Measurements from ENCODE around the gene ZIC2. TPM values are rescaled to one million over a fixed set of nuclear protein-coding genes. Genes with fewer than 3 reads are reported as not detected.
A peak's percentile ranks its signal among the peaks of the same experiment; 100 is the strongest.

Gene ZIC2
- total and polyA plus RNA-seq, 2 experiments from 2014 or later: not detected

DNA sequence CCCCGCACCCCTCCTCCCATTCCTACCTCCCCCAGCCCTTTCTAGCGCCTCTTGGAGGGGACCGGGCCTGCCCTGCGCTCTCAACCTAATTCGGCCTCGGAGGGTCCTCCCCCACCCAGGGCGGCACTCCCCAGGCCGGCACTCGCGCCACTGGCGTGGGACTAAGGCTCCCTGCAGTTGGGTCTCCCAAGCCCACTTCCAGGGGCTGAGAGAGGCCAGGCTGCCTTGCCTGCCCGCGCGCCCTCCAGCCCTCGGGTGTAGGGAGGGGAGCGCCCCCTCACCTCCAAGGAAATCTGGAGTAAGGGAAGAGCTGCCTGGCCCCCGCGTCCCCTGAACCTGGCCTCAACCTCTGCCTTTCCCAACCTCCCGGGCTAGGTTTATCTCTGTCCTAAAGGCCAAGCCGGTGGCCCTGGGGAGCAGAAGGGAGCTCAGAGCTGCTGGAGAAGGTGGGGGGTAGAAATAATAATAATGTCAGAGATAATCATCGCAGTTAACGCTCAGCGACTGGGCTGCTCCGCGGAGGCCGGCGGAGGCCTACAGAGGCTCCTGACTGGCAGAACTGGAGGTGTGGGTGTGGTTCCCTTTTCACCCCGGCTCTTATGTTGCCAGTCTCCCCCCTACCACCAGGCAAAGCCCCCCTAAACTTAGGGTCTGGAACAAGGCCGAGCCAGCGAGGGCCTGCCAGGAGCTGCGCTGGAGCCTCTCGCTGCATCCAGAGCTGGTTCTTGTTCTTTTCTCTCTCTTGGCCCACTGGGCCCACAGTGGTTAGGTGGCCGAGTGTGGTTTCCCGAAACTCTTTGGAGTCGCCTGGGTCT, 9.6 kb downstream of the ZIC2 start:
- Histone ChIP-seq H3K79me2 (ENCODE audit: insufficient read depth) (no peaks in the 10 kb centered on the region), H4K20me1 (ENCODE audit: insufficient read depth) (no peaks in the 10 kb centered on the region), H3K36me3 (ENCODE audit: low read depth) (no peaks in the 10 kb centered on the region), H3K4me1 (ENCODE audit: insufficient read depth) (no peaks in the 10 kb centered on the region), H3K9me2 (ENCODE audit: insufficient read depth) (no peaks in the 10 kb centered on the region), H3K27me3 (replicated peaks; ENCODE audit: insufficient read depth) (peaks cover 98% of the 10 kb centered on the region), H3K4me3 (no peak overlapping the region), H3K9ac (no peak overlapping the region), H3F3A (ENCODE audit: insufficient read depth) (0 out of 2 replicates have a peak, but pooled peaks cover 9% of the 10 kb centered on the region), H3K9me3 (ENCODE audit: low read depth) (no peaks in the 10 kb centered on the region), H3K27ac (no peak overlapping the region), H3K4me2 (ENCODE audit: unreplicated experiment) (no peak overlapping the region), H2AFZ (no peak overlapping the region)
- in situ Hi-C loops (cut with MboI): no loop called here
- DNase-seq: no peak
- 20 to 22% methylated on average over 33 to 35 of the region's 35 CpGs for WGBS, 2 experiments (ENCODE audit: low coverage in 1 of 2, low lambda C conversion rate in 2 of 2, missing lambda C conversion rate in 2 of 2)
- TF ChIP-seq EZH2 (IDR thresholded peaks at IDR 0.05; ENCODE audit: insufficient read depth, poor library complexity, severe bottlenecking) (no peak), EZH2phosphoT487 (IDR thresholded peaks at IDR 0.05; ENCODE audit: insufficient read depth, low read depth) (no peak)

- Histone ChIP-seq H3K9me3 (ENCODE audit: low read depth) (no peaks in the 10 kb centered on the region), H3F3A (ENCODE audit: insufficient read depth) (0 out of 2 replicates have a peak, but pooled peaks cover 9% of the 10 kb centered on the region), H3K4me1 (ENCODE audit: insufficient read depth) (no peaks in the 10 kb centered on the region), H3K9ac (no peak overlapping the region), H3K79me2 (ENCODE audit: insufficient read depth) (no peaks in the 10 kb centered on the region), H3K4me2 (ENCODE audit: unreplicated experiment) (no peak overlapping the region), H4K20me1 (ENCODE audit: insufficient read depth) (no peaks in the 10 kb centered on the region), H3K36me3 (ENCODE audit: low read depth) (no peaks in the 10 kb centered on the region), H3K27ac (no peak overlapping the region), H2AFZ (no peak overlapping the region), H3K9me2 (ENCODE audit: insufficient read depth) (no peaks in the 10 kb centered on the region), H3K27me3 (replicated peaks; ENCODE audit: insufficient read depth) (peaks cover 98% of the 10 kb centered on the region), H3K4me3 (no peak overlapping the region)
- no peak for TF ChIP-seq EZH2phosphoT487 (IDR thresholded peaks at IDR 0.05; ENCODE audit: insufficient read depth, low read depth)
- peak; percentile 38 for TF ChIP-seq EZH2 (IDR thresholded peaks at IDR 0.05; ENCODE audit: insufficient read depth, poor library complexity, severe bottlenecking)
- in situ Hi-C loops (cut with MboI): no loop called here
- 21 to 23% methylated on average over 36 of the region's 36 CpGs for WGBS, 2 experiments (ENCODE audit: low coverage in 1 of 2, low lambda C conversion rate in 2 of 2, missing lambda C conversion rate in 2 of 2)
- no peak for DNase-seq
Measured at GRCh38 chr13:99991828-99992775, 10.5 kb downstream of the ZIC2 start.

GRCh38 chr13:99992949-99993351, 11.4 kb downstream of the ZIC2 start:
- Histone ChIP-seq H3K79me2 (ENCODE audit: insufficient read depth) (no peaks in the 10 kb centered on the region), H3K27ac (no peak overlapping the region), H3F3A (ENCODE audit: insufficient read depth) (0 out of 2 replicates have a peak, but pooled peaks cover 9% of the 10 kb centered on the region), H3K9me2 (ENCODE audit: insufficient read depth) (no peaks in the 10 kb centered on the region), H3K36me3 (ENCODE audit: low read depth) (no peaks in the 10 kb centered on the region), H3K4me3 (no peak overlapping the region), H3K9ac (no peak overlapping the region), H4K20me1 (ENCODE audit: insufficient read depth) (no peaks in the 10 kb centered on the region), H3K9me3 (ENCODE audit: low read depth) (no peaks in the 10 kb centered on the region), H3K4me2 (ENCODE audit: unreplicated experiment) (no peak overlapping the region), H3K4me1 (ENCODE audit: insufficient read depth) (no peaks in the 10 kb centered on the region), H3K27me3 (replicated peaks; ENCODE audit: insufficient read depth) (peaks cover 98% of the 10 kb centered on the region), H2AFZ (no peak overlapping the region)
- WGBS, 2 experiments (ENCODE audit: low coverage in 1 of 2, low lambda C conversion rate in 2 of 2, missing lambda C conversion rate in 2 of 2): 4 to 6% methylated on average over 3 of the region's 3 CpGs
- DNase-seq: peak; percentile 47
- no peak for TF ChIP-seq EZH2phosphoT487 (IDR thresholded peaks at IDR 0.05; ENCODE audit: insufficient read depth, low read depth)
- TF ChIP-seq EZH2 (IDR thresholded peaks at IDR 0.05; ENCODE audit: insufficient read depth, poor library complexity, severe bottlenecking): no peak
- in situ Hi-C loops (cut with MboI): no loop called here
